CD8-positive, alpha-beta memory T cell (primary cell): ENCODE measurements around the gene ZGPAT. TPM values are rescaled to one million over a fixed set of nuclear protein-coding genes. Genes with fewer than 3 reads are reported as not detected.

Experiments
- CTCF ChIA-PET: fragments of 350-600 bp; sonication (Branson Sonifier 250); formaldehyde crosslinking; loops from one replicate; lab custom pipeline; 2021; ENCODE audit warnings: antibody characterized with exemption; lab: Charles Lee
- POLR2A ChIA-PET: fragments of 350-600 bp; sonication (Branson Sonifier 250); formaldehyde crosslinking; loops from one replicate; lab custom pipeline; 2021; ENCODE audit warnings: antibody characterized with exemption; lab: Charles Lee
- DNase-seq, 5 donors: peaks; one replicate each; pipeline versions ENCODE4 v3.0.0 to v3.0.0-alpha.2; 2020 to 2022; ENCODE audit warnings: mixed read lengths in 1 of 5
- H3K27ac ChIP-seq: one replicate; pipeline ENCODE4 v1.7.0; 2013; ENCODE audit warnings: low read depth, mild to moderate bottlenecking, low read length, moderate library complexity
- H3K27me3 ChIP-seq: 2 replicates; pipeline ENCODE4 v1.7.0; 2013; ENCODE audit warnings: low read length, mild to moderate bottlenecking; ENCODE audit not compliant: insufficient read depth, poor library complexity, severe bottlenecking
- H3K36me3 ChIP-seq: 2 replicates; pipeline ENCODE4 v1.7.0; 2013; ENCODE audit warnings: mild to moderate bottlenecking, low read length, moderate library complexity; ENCODE audit not compliant: insufficient read depth
- H3K4me1 ChIP-seq: 2 replicates; pipeline ENCODE4 v1.7.0; 2013; ENCODE audit warnings: mild to moderate bottlenecking, low read length, moderate library complexity; ENCODE audit not compliant: insufficient read depth
- H3K4me3 ChIP-seq: 2 replicates; pipeline ENCODE4 v1.7.0; 2013; ENCODE audit warnings: mild to moderate bottlenecking, low read length
- H3K9me3 ChIP-seq: 2 replicates; pipeline ENCODE4 v1.7.0; 2013; ENCODE audit warnings: mild to moderate bottlenecking, low read length
- H3K27ac Mint-ChIP-seq, 8 donors: one replicate each; pipeline ENCODE4 v1.8.0; 2020 to 2021; ENCODE audit warnings: mixed read lengths in 8 of 8, mild to moderate bottlenecking in 6 of 8, inconsistent platforms in 3 of 8, moderate library complexity in 3 of 8
- H3K27me3 Mint-ChIP-seq, 2 donors: one replicate each; pipeline ENCODE4 v1.8.0; 2020 to 2021; ENCODE audit warnings: mixed read lengths in 2 of 2, mild to moderate bottlenecking in 1 of 2, moderate library complexity in 1 of 2
- H3K36me3 Mint-ChIP-seq, 3 donors: one replicate each; pipeline ENCODE4 v1.8.0; 2020 to 2021; ENCODE audit warnings: mixed read lengths in 3 of 3, inconsistent platforms in 1 of 3, mild to moderate bottlenecking in 1 of 3
- H3K4me1 Mint-ChIP-seq, 3 donors: one replicate each; pipeline ENCODE4 v1.8.0; 2020 to 2021; ENCODE audit warnings: mixed read lengths in 3 of 3, inconsistent platforms in 1 of 3, mild to moderate bottlenecking in 1 of 3
- H3K4me3 Mint-ChIP-seq, 7 donors: one replicate each; pipeline ENCODE4 v1.8.0; 2020 to 2021; ENCODE audit warnings: mixed read lengths in 7 of 7, mild to moderate bottlenecking in 6 of 7, moderate library complexity in 4 of 7, inconsistent platforms in 2 of 7
- H3K9me3 Mint-ChIP-seq, 5 donors: one replicate each; pipeline ENCODE4 v1.8.0; 2020 to 2022; ENCODE audit warnings: mixed read lengths in 5 of 5, mild to moderate bottlenecking in 3 of 5, moderate library complexity in 2 of 5, inconsistent platforms in 1 of 5
- polyA plus RNA-seq: library from polyadenylated mRNA; unstranded; fragments of 300-500 nt; fragmentation: Illumina TruSeq; gene quantifications from one replicate; pipeline ENCODE4 v1.2.3, GENCODE V29; 2021
- total RNA-seq, 2 experiments: library from RNA; stranded (reverse); gene quantifications; one replicate each; pipeline ENCODE4 v1.2.3, GENCODE V29; 2021

Gene ZGPAT
- total and polyA plus RNA-seq, 3 experiments from 2014 or later = 29.7 to 77.5 (median 29.9) TPM

DNA sequence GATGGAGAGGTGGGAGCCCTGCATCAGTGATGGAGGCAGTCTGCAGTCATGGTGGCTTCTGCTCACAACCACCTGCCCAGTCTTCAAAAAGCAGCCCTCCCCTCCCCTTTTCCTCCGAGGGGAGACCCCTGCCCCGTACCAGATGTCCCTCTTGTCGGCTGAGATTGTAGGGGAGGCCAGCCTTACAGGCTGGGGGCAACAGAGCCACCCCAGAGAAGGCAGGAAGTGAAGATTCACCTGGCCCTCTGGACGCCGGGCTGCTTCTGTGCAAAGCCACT is 6.8 kb upstream of the ZGPAT start:
- DNase-seq = no peak
- peaks cover 0 to 2% (median 0%) of the 10 kb centered on the region in 5 donors for H3K9me3 Mint-ChIP-seq
- Histone ChIP-seq H3K9me3 (no peaks in the 10 kb centered on the region), H3K4me3 (no peak overlapping the region), H3K4me1 (peaks cover 23% of the 10 kb centered on the region), H3K27ac (no peak overlapping the region), H3K36me3 (peaks cover 16% of the 10 kb centered on the region), H3K27me3 (no peaks in the 10 kb centered on the region)
- peaks cover 3 to 48% (median 8%) of the 10 kb centered on the region in 3 donors for H3K4me1 Mint-ChIP-seq
- H3K27ac Mint-ChIP-seq = no peak overlapping the region
- POLR2A ChIA-PET = no interaction called here
- H3K4me3 Mint-ChIP-seq = no peak overlapping the region
- CTCF ChIA-PET = no interaction called here
- H3K27me3 Mint-ChIP-seq = no peaks in the 10 kb centered on the region
- H3K36me3 Mint-ChIP-seq = peaks cover 0 to 28% (median 3%) of the 10 kb centered on the region in 3 donors

GRCh38 chr20:63701329-63702035 is 6.4 kb upstream of the ZGPAT start:
- Mint-ChIP-seq H3K27me3 (no peaks in the 10 kb centered on the region), H3K9me3 (no peaks in the 10 kb centered on the region), H3K4me3 (no peak overlapping the region), H3K27ac (no peak overlapping the region), H3K36me3 (peaks cover 0 to 31% (median 3%) of the 10 kb centered on the region in 3 donors), H3K4me1 (peaks cover 5 to 45% (median 8%) of the 10 kb centered on the region in 3 donors)
- no peak for DNase-seq
- ChIA-PET POLR2A (no interaction called here), CTCF (interaction anchor here (0.6 to 1.7 kb wide), 2 partner anchors 60 to 164 kb away, joined by 3 to 4 read pairs; no protein-coding TSS in a partner anchor)
- H3K27me3 ChIP-seq = no peaks in the 10 kb centered on the region
- no peak overlapping the region for H3K4me3 ChIP-seq
- H3K9me3 ChIP-seq = no peaks in the 10 kb centered on the region
- no peak overlapping the region for H3K27ac ChIP-seq
- H3K4me1 ChIP-seq = peaks cover 23% of the 10 kb centered on the region
- H3K36me3 ChIP-seq = peaks cover 21% of the 10 kb centered on the region

DNA sequence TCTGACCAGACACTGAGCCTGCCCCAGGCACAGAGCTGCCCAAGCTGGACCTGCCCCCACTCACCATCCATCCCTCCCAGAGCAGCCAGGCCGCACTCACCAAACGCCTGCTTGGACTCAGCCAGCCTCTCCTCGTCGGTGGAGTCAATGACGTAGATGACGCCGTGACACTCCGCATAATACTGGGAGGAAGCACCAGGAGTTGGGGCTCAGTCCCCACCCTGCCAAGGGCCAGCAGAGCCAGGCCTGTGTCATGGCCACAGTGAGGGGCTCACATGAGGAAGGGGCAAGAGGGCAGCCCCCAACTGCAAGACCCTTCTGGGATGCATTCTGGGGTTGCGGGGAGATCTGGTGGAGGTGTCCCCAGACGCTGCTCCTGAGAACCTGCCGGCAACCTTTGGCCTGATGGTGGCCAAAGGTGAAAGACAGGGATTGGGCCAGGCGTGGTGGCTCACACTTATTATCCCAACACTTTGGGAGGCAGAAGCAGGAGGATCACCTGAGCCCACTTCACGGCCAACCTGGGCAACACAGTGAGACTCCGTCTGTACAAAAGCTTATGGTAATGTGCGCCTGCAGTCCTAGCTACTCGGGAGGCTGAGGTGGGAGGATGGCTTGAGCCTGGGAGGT is 5.7 kb upstream of the ZGPAT start:
- Histone ChIP-seq H3K4me3 (no peak overlapping the region), H3K27ac (no peak overlapping the region), H3K36me3 (peaks cover 22% of the 10 kb centered on the region), H3K27me3 (no peaks in the 10 kb centered on the region), H3K4me1 (peaks cover 23% of the 10 kb centered on the region), H3K9me3 (no peaks in the 10 kb centered on the region)
- no peaks in the 10 kb centered on the region for H3K27me3 Mint-ChIP-seq
- H3K36me3 Mint-ChIP-seq = peaks cover 0 to 38% (median 7%) of the 10 kb centered on the region in 3 donors
- no peak for DNase-seq
- no peak overlapping the region for H3K4me3 Mint-ChIP-seq
- CTCF ChIA-PET = interaction anchor here (0.6 to 1.7 kb wide), 3 partner anchors 60 to 164 kb away, joined by 3 to 4 read pairs (median 3); no protein-coding TSS in a partner anchor
- POLR2A ChIA-PET = no interaction called here
- peaks cover 11 to 45% (median 14%) of the 10 kb centered on the region in 3 donors for H3K4me1 Mint-ChIP-seq
- no peaks in the 10 kb centered on the region for H3K9me3 Mint-ChIP-seq
- H3K27ac Mint-ChIP-seq = peak overlapping the region in 2 of 8 donors; percentile 17 to 43

GRCh38 chr20:63702751-63703470 is 4.9 kb upstream of the ZGPAT start:
- H3K4me1 Mint-ChIP-seq = peaks cover 11 to 39% (median 14%) of the 10 kb centered on the region in 3 donors
- no peak overlapping the region for H3K4me3 ChIP-seq
- ChIA-PET POLR2A (no interaction called here), CTCF (interaction anchor here (0.9 to 1.7 kb wide), 3 partner anchors 83 to 165 kb away, joined by 3 to 4 read pairs (median 4); no protein-coding TSS in a partner anchor)
- DNase-seq = no peak
- no peaks in the 10 kb centered on the region for H3K27me3 Mint-ChIP-seq
- H3K9me3 Mint-ChIP-seq = no peaks in the 10 kb centered on the region
- H3K27ac Mint-ChIP-seq = peak overlapping the region in 2 of 8 donors; percentile 13 to 43
- peaks cover 22% of the 10 kb centered on the region for H3K36me3 ChIP-seq
- no peak overlapping the region for H3K4me3 Mint-ChIP-seq
- H3K36me3 Mint-ChIP-seq = peaks cover 0 to 41% (median 7%) of the 10 kb centered on the region in 3 donors
- no peaks in the 10 kb centered on the region for H3K27me3 ChIP-seq
- no peaks in the 10 kb centered on the region for H3K9me3 ChIP-seq
- H3K27ac ChIP-seq = no peak overlapping the region
- peaks cover 20% of the 10 kb centered on the region for H3K4me1 ChIP-seq

GRCh38 chr20:63703471-63703975 is 4.3 kb upstream of the ZGPAT start:
- no peaks in the 10 kb centered on the region for H3K27me3 Mint-ChIP-seq
- no peak overlapping the region for H3K27ac Mint-ChIP-seq
- Histone ChIP-seq H3K9me3 (no peaks in the 10 kb centered on the region), H3K4me3 (no peak overlapping the region), H3K27me3 (no peaks in the 10 kb centered on the region), H3K27ac (no peak overlapping the region), H3K4me1 (peaks cover 23% of the 10 kb centered on the region), H3K36me3 (peaks cover 22% of the 10 kb centered on the region)
- peaks cover 12 to 39% (median 16%) of the 10 kb centered on the region in 3 donors for H3K4me1 Mint-ChIP-seq
- ChIA-PET CTCF (interaction anchor here (1.5 kb wide), 1 partner anchor 83 kb away, joined by 4 read pairs; no protein-coding TSS in a partner anchor), POLR2A (no interaction called here)
- no peaks in the 10 kb centered on the region for H3K9me3 Mint-ChIP-seq
- peak overlapping the region in 1 of 7 donors; percentile 32 for H3K4me3 Mint-ChIP-seq
- peaks cover 0 to 43% (median 7%) of the 10 kb centered on the region in 3 donors for H3K36me3 Mint-ChIP-seq
- DNase-seq = no peak

- Histone ChIP-seq H3K9me3 (no peaks in the 10 kb centered on the region), H3K27me3 (no peaks in the 10 kb centered on the region), H3K4me1 (peaks cover 29% of the 10 kb centered on the region), H3K4me3 (no peak overlapping the region), H3K27ac (no peak overlapping the region), H3K36me3 (peaks cover 22% of the 10 kb centered on the region)
- ChIA-PET CTCF (interaction anchor here (1.5 kb wide), 1 partner anchor 82 kb away, joined by 4 read pairs; no protein-coding TSS in a partner anchor), POLR2A (interaction anchor here (0.5 kb wide), 1 partner anchor 20 kb away, joined by 8 read pairs; no protein-coding TSS in a partner anchor)
- Mint-ChIP-seq H3K4me3 (peak overlapping the region in 1 of 7 donors; percentile 32), H3K27me3 (no peaks in the 10 kb centered on the region), H3K27ac (peak overlapping the region in 1 of 8 donors; percentile 97), H3K4me1 (peaks cover 18 to 45% (median 19%) of the 10 kb centered on the region in 3 donors), H3K9me3 (no peaks in the 10 kb centered on the region), H3K36me3 (peaks cover 0 to 48% (median 7%) of the 10 kb centered on the region in 3 donors)
- no peak for DNase-seq
Measured at GRCh38 chr20:63703976-63704748, 3.7 kb upstream of the ZGPAT start.

DNA sequence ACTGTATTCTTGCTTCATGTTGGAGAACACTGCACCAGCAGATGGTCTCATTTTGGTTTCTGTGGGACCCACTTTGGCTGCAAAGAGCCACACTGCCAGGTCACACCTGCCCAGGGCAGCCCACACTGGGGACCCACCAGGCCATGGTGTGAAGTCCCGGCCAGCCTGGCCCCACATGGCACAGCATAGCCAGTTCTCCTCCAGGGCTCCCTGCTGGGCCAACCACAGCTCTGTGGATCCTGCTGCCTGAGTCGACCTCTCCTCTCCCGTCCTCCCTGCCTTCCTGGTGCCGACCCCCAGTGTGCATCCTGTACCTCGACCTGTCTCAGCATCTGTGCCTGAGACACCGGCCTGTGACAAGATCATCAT is 3.1 kb upstream of the ZGPAT start:
- no peak for DNase-seq
- peak overlapping the region in 2 of 7 donors; percentile 11 to 52 for H3K4me3 Mint-ChIP-seq
- CTCF ChIA-PET = interaction anchor here (1.4 to 1.5 kb wide), 2 partner anchors 81 to 269 kb away, joined by 4 read pairs; no protein-coding TSS in a partner anchor
- H3K27ac Mint-ChIP-seq = peak overlapping the region in 1 of 8 donors; percentile 42
- H3K27me3 ChIP-seq = no peaks in the 10 kb centered on the region
- H3K27ac ChIP-seq = no peak overlapping the region
- peaks cover 22% of the 10 kb centered on the region for H3K36me3 ChIP-seq
- H3K36me3 Mint-ChIP-seq = peaks cover 0 to 52% (median 7%) of the 10 kb centered on the region in 3 donors
- POLR2A ChIA-PET = interaction anchor here (4.2 kb wide), 1 partner anchor 33 kb away, joined by 84 read pairs; the partner anchor contains the start of genes LIME1 and SLC2A4RG
- no peaks in the 10 kb centered on the region for H3K9me3 Mint-ChIP-seq
- no peaks in the 10 kb centered on the region for H3K9me3 ChIP-seq
- H3K4me3 ChIP-seq = no peak overlapping the region
- H3K27me3 Mint-ChIP-seq = no peaks in the 10 kb centered on the region
- H3K4me1 Mint-ChIP-seq = peaks cover 19 to 47% (median 19%) of the 10 kb centered on the region in 3 donors
- peaks cover 34% of the 10 kb centered on the region for H3K4me1 ChIP-seq
